NCI-H2081 treated with DMSO at 0.1 percent for 48 hours (cell line): ENCODE data around the gene LYZL2.
"Not testable (repeated sequence)": the region's sequence is repeated elsewhere in the genome, so short reads cannot be mapped to it uniquely, and the experiment has no call there.

ENCODE experiments used
- DNase-seq: peaks from one replicate; lab custom pipeline; 2025; lab: John Stamatoyannopoulos, UW

The LYZL2 gene

DNA sequence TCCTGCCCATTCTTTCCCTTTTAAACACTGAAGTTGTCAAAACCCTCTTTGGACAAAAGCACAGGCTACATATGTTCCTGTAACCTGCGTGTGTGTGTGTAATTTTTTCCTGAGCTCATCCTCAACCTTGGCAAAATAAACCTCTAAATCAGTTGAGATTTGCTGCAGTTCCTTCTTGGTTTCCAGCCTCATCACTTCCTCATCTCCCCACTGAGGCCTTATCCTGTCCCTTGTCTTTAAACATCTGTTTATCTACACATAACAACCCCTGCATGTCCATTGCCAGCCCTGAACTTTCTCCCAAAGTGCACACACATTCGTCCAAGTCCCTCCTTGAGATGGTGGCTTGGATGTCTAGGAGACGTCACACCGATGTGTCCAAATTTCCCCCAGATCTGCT is 35.5 kb downstream of the LYZL2 start:
- no peak for DNase-seq

DNA sequence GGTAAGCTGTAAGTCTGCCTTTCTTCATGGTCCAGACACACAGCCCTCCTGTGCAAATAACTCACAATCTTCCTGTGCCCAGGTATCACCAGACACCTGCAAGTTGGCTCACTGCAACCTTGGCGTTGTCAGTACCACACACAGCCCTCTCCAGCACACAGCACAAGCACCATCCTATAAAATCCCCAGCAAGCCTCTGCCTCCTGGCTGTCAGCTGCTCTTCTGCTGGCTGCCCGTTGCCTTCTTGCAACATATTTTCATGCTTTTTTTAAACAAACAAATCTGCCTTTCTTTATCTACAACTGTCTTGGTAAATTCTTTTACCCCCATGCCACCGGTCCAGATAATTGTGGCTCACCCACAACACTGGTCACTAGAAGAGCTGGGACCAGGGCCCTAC is 36.8 kb downstream of the LYZL2 start:
- DNase-seq: not testable (repeated sequence)

DNA sequence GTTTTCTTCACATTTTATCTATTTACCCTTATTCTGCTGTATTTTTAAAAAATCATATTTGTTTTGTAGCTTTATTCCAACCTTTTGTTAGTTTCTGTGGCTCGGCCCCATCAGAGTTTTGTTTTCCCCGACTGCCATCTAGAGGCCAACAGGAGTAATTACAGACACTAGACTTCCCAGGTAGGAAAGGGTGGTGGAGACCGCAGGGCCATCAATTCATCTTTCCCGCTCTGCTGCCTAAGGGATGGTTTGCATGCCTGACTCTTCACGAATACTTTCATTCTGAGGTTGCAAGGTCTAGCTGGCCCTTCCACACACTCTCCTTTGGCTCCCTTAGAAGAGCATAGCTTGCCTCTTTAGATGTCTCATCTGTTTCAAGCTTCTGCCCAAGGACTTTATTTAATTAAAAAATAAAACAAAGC is 38.3 kb downstream of the LYZL2 start:
- DNase-seq: no peak

DNA sequence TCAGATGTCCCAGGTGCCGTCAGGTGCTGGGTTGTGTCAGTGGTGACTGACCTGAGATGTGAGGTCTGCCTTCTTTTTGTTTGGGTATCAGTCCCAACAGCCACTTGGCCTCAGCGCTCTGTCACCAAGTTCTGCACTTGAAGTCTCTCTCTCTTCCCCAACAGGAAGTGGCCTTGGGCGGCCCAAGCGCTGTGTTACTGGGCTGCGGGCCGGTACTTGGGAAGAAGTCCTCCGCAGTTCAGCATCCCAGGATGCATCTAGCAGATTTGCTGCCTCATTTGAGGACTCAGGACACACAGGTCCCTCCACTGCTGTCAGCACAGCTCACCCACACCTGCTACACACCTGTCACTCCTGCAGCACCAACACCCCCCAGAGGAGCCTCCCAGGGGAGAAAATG is 40.1 kb downstream of the LYZL2 start:
- no peak for DNase-seq

DNA sequence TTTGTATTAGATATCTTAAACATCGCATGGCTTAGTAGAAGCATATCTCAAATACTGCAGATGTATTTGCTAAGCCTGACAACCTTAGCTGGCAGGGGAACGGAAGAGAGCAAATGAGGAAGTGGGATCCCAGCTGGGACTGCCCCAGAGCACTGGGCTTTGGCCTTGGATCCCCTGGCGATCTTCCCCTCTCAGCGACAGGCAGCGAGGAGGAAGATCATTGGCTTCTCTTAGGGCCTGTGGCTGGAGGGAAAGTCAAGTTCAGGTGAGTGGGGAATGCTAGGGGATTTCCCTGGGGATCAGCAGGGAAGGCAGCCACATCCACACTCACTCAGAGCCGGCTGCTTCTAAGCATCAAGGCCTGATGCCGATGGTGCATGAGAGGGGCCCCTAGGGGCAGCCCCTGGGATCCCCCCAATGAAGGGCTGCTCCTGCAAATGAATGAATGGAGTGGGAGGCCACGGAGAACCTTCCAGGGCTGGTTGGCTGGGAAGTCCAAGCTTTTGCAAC is 42.0 kb downstream of the LYZL2 start:
- no peak for DNase-seq

DNA sequence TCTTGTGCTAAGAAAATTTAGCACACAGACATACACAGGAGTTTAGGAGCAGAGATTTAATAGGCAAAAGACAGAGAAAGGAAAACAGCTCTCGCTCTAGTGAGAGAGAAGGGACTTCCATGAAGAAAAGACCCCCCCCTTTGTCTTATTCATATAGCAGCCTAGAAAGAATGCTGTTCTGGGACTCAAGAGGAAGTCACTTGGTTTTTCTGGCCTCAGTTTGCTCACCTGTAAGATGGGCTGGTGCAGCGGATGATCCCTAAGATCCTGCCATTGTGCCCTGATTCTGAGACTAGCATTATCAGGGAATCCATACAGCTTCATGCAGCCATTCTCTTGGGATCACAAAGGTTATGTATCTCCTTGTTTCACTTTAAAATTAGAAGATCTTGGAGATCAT is 42.7 kb downstream of the LYZL2 start:
- DNase-seq: no peak

DNA sequence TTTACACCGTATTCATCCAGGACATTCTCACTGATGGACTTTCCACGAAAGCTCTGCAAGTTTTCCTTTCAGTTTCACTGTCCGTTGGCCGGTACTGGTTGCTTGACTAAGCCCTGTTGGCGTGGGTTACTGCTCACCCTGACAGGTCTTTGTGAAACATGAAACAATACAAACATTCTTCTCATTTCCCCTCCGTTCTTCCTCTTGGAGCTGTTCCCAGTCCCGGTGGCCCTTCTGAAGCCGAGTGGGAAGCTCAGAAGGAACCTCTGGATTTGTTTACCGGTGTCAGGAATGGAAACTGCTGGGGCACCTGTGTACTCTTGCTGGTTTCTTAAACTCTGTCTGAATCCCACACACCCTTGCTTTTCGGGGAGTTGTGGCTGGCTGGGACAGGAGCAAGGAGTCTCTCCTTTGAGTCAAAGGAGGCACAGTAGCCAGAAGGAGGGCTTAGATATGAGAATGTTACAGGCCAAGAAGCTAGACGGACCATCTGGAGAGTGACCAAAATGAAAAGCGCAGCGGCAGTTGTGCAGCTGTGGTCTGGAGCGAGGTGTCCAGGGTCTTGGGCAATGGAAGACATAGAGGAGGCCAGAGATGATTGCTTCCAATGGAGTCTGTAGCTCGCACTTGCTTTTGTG is 45.7 kb downstream of the LYZL2 start:
- no peak for DNase-seq

DNA sequence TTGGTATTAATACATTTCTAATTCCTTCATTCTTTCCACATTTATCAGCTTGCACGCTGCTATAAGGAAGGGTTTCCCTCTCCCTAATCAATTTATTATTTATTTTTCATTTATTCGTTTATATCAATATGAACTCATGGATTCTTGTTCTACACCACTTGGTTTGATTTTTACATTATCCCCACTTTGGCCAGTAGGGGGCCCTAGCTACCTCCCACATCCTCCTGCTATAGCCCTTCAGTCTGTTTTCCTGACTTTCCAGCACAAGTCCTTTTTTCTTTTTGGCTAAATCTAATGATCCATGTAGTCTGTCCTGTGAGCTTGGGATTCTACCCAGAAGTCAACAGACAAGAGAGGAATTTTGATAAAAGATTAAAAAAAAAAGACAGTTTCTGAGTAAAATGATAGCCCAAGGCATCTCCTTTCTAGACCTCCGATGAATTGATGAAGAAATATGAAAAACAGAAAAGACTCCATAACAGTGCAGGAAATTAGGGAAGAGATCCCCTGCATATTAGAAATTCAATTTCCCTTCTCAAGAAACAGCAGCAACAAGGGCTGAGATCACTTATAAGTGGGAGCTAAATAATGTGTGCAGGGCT is 47.7 kb downstream of the LYZL2 start:
- DNase-seq: no peak

DNA sequence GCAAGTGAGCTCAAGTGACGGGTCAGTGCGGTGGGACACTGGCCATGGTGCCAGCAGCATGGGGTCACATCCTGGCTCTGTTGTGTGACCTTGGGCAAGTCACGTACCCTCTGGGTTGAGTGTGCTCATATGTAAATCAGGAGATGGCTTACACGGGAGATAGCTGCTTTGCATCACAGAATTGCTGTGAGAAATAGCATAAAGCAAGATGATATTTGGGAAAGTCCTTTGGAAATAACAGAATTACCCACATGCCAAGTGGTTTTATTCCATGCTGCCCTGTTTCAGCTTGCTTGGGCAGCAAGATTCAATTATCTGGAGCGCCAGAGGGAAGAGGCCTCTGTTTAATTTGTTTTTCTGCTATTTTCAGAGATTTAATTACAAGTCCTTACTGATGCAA is 48.9 kb downstream of the LYZL2 start:
- DNase-seq: no peak

DNA sequence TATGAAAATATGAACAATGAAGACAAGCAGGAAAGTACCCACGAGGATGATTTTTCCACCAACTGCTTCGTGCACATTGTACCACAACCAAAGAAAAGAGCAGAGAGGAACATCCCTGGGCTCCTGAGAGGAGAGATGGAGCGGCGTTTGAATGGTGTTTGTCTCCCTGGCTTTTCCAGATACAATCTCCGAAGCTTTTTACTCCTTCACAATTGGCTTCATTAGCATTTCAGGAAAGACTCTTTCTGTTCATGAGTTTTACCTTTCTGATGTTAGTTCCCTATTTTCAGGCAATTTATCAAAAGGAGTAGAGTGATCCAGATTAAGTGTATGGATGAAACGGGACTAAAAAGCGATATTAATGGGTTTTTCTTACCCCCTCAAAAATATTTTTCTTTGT is 49.3 kb downstream of the LYZL2 start:
- no peak for DNase-seq

DNA sequence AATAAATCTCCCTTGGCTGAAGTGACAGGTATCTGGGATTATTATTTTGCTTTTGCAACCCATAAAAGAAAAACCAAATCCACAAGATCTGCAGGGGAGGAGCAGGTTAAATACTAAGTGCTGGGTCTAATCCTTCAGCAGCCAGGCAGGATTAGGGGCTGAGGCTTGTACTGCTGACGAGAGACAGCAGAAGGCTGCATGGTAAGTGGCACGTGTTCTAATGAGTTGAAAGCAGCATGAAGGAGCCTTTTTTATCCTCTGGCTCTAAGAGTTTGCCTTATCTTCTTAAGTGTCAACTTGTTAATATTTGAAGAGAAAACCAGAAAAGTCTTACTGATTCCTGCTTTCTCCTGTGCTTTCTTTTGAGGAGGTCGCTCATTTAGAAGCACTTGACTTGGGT is 50.0 kb downstream of the LYZL2 start:
- no peak for DNase-seq

DNA sequence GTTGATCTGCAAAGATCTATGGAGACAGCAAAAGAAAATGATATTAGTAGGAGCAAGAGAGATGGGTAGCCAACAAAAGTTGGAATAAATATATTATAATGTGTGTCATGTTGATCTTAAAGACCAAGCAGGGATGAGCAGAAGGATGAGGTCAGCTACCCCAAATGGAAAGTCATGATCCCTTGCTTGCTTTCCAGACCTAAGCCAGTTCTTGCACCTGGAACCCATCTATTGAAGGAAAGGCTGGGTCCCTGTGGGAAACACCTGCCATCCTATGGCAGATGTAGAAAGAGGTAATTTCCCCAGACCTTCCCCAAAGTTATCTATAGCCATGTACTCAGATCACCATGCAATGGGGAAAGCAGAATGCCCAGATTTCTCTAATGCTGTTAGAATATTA is 52.5 kb downstream of the LYZL2 start:
- no peak for DNase-seq

DNA sequence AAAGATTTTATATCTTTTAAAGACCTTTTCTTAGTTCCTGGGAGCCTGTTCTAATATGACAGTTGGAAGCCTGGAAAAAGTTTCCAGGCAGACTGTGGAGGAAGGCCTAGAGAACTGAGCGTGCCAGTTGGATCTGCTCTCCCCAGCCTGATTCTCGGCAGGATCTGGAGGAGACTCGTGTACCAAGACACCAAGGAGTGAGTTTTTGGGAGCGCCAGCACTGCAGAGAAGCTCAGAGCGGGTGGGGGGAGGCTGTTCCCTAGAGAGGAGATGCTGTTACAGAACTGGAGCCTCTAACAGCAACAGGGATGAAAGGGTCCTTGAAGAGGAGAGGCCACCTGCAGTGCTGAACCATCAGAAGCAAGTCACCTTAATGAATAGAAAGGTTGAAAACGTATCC is 52.9 kb downstream of the LYZL2 start:
- DNase-seq: no peak

DNA sequence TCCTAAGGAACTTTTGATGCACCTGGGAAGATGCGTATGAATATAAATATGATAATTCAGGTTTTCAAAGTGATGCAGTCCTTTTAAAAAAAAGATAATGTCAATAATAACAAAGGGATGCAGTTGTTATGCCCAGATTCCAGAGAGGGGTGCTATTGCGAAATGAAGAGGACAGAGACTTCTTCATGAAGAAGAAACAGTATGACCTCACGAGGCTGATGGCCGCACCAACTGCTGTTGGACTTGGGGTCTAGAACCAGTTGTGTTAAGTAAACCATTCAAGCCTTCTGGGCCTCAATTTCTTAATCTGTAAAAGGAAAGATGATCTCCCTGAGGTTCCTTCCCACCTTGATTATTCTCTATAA is 55.1 kb downstream of the LYZL2 start:
- DNase-seq: no peak

DNA sequence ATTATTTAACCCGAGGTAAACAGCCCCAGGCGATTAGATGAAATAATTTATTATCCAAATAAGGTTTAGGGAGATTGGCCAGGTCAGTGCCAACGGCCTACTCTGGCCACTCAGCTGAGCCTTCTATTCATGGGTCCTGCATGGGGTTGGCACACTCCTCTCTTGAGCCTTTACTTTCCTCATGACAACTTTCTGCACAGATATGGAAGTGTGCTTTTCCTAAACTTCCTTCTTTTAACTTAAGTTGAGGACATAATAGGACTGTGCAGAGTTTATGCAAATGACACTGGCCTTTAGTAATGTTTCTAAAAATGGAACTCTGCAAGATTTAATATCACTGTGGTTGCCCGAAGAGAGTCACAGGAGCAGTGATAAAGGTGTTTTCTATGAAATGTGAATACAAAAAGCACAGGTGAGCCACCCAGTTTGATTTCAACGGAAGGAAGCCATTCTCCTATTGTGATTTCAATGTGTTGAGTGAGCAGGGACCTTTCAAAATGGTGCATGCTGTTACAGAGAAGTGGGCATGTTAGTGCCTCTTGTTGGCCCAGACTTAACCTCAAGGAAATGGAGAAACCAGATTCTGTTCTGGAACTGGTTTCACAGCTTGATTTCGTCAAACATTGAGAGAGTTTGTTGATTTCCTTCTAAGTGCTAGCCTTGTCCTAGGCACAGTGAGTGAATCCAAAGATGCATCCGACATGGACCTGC is 55.7 kb downstream of the LYZL2 start:
- DNase-seq: no peak

DNA sequence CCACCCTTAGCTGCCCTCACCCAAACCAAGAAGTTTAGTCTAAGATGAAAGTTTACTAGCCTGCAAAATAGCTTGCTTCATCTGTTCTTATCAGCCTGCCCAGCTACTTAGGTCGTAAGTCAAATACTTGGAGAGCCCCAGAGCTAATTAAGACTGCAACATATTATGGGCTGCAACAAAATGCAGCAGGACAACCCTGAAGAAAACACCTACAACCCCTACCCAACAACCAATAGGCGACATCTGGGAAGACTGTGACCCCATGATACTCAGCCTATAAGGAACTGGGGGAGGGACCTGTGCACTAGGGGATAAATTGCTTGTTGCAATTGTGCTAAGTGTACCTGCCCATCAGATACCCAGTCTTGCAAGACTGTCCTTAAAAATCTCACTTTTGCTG is 64.1 kb downstream of the LYZL2 start:
- no peak for DNase-seq

DNA sequence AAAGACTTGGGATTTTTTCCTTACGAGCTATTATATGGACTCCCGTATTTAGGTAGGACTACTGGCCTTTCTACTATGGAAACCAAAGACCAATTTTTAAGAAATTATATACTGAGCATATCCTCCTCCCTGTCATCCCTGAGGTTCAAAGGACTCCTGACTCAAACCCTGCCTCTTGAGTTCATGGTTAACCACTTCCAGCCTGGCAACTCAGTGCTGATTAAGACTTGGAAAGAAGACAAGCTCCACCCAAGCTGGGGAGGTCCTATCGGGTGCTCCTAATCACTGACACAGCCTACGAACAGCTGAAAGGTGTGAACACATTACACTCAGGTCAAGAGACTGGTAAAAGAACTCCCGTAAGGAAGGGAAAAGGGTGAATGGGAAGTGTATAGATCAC is 66.8 kb downstream of the LYZL2 start:
- DNase-seq: no peak
